K562 (cell line): ENCODE data around the gene EMC6. TPM values are rescaled to one million over a fixed set of nuclear protein-coding genes. Genes with fewer than 3 reads are reported as not detected.
A peak's percentile ranks its signal among the peaks of the same experiment; 100 is the strongest.

Experiments
- CBFB ChIP-seq: sonication (generic); formaldehyde crosslinking; IDR thresholded peaks from 2 replicates; pipeline ENCODE4 v1.4.0; 2020; ENCODE audit warnings: mild to moderate bottlenecking, missing genetic modification reagents
- CEBPG ChIP-seq, 3 experiments: fragments of 200-800 bp in 1 of 3; sonication (Bioruptor generic) in 1 of 3; sonication (generic) in 1 of 3; formaldehyde crosslinking in 1 of 3; IDR thresholded peaks in 2 of 3; conservative IDR thresholded peaks in 1 of 3; 2 replicates each; pipeline versions ENCODE4 v1.6.1 to v1.8.0; 2016 to 2022; ENCODE audit warnings: missing compliant biosample characterization in 2 of 3, missing genetic modification characterization in 2 of 3, mild to moderate bottlenecking in 1 of 3, missing genetic modification reagents in 1 of 3
- CSDE1 ChIP-seq, 2 experiments: fragments of 450-650 bp; IDR thresholded peaks; 2 replicates each; pipeline ENCODE4 v1.6.1; 2016; ENCODE audit warnings: mild to moderate bottlenecking in 1 of 2
- EGR1 ChIP-seq: fragments of 450-650 bp; conservative IDR thresholded peaks from 2 replicates; pipeline ENCODE4 v1.6.1; 2017; ENCODE audit warnings: mild to moderate bottlenecking
- HOXB6 ChIP-seq: fragments of 250-450 bp; sonication (Bioruptor Pico); IDR thresholded peaks from 2 replicates; pipeline ENCODE4 v1.5.1; 2022; ENCODE audit warnings: mild to moderate bottlenecking, borderline replicate concordance
- NCOR1 ChIP-seq: fragments of 450-650 bp; IDR thresholded peaks from 2 replicates; pipeline ENCODE4 v1.6.1; 2016; ENCODE audit warnings: mild to moderate bottlenecking, moderate library complexity
- PCBP2 ChIP-seq: fragments of 200-400 bp; formaldehyde crosslinking; IDR thresholded peaks from 2 replicates; pipeline ENCODE4 v1.6.1; 2018; ENCODE audit warnings: low read length, low read depth, mild to moderate bottlenecking, moderate library complexity; ENCODE audit not compliant: poor library complexity, severe bottlenecking
- RAD21 ChIP-seq, 2 experiments: fragments of 250-450 bp in 1 of 2; fragments of 450-650 bp in 1 of 2; sonication (Bioruptor Pico) in 1 of 2; formaldehyde crosslinking in 1 of 2; IDR thresholded peaks in 1 of 2; conservative IDR thresholded peaks in 1 of 2; 2 replicates each; pipeline versions ENCODE4 v1.4.0 to v1.8.0; 2020 to 2022; ENCODE audit warnings: mild to moderate bottlenecking in 2 of 2, moderate library complexity in 1 of 2
- TOE1 ChIP-seq, 2 experiments: fragments of 450-650 bp in 1 of 2; sonication (generic) in 1 of 2; formaldehyde crosslinking in 1 of 2; IDR thresholded peaks; 2 replicates each; pipeline versions ENCODE4 v1.7.1 to v1.8.0; 2016 to 2022; ENCODE audit warnings: borderline replicate concordance in 2 of 2, mild to moderate bottlenecking in 2 of 2, antibody characterized with exemption in 1 of 2, inconsistent platforms in 1 of 2, low read depth in 1 of 2, missing genetic modification reagents in 1 of 2, moderate library complexity in 1 of 2
- polyA plus RNA-seq, 8 experiments: library from polyadenylated mRNA; depleted of rRNA in 4 of 8; stranded (reverse) in 5 of 8; unstranded in 3 of 8; fragments of >200 nt; fragmentation: Nextera tagmentation in 2 of 8; fragmentation: Illumina TruSeq in 1 of 8; extraction: Ambion mirVana in 2 of 8; extraction: Trizol in 1 of 8; gene quantifications; 2 replicates each; pipeline versions ENCODE4 v1.2.1 to v1.2.3, GENCODE V29; 2011 to 2014; ENCODE audit warnings: inconsistent platforms in 1 of 8, missing spikeins in 1 of 8
- total RNA-seq, 7 experiments: library from RNA; depleted of rRNA in 6 of 7; stranded (reverse); fragments of >200 nt in 6 of 7; fragmentation: Illumina TruSeq in 2 of 7; extraction: Trizol in 2 of 7; gene quantifications; 2 replicates each; pipeline versions ENCODE4 v1.2.1 to v1.2.3, GENCODE V29; 2011 to 2021; ENCODE audit warnings: low replicate concordance in 1 of 7
- TF ChIP-seq, protein P1 (sequence below): fragments of 250-450 bp; sonication (Bioruptor Pico); IDR thresholded peaks from 2 replicates; pipeline ENCODE4 v1.9.0; 2021; ENCODE audit warnings: mild to moderate bottlenecking
- TF ChIP-seq, protein P2 (sequence below): fragments of 250-450 bp; sonication (Bioruptor Pico); IDR thresholded peaks from 2 replicates; pipeline ENCODE4 v1.5.1; 2021; ENCODE audit warnings: mild to moderate bottlenecking
- TF ChIP-seq, protein P3 (sequence below): fragments of 250-450 bp; sonication (Bioruptor Pico); IDR thresholded peaks from 2 replicates; pipeline ENCODE4 v1.9.0; 2021; ENCODE audit warnings: mild to moderate bottlenecking, inconsistent platforms
- TF ChIP-seq, protein P4 (sequence below): fragments of 450-650 bp; IDR thresholded peaks from 2 replicates; pipeline ENCODE4 v1.6.1; 2016

Gene EMC6
- total and polyA plus RNA-seq, 9 of the 15 experiments (the other 6 are each of a cell fraction or from before 2014, with no cell fraction given) = 2.9 to 136 (median 24.9) TPM

DNA sequence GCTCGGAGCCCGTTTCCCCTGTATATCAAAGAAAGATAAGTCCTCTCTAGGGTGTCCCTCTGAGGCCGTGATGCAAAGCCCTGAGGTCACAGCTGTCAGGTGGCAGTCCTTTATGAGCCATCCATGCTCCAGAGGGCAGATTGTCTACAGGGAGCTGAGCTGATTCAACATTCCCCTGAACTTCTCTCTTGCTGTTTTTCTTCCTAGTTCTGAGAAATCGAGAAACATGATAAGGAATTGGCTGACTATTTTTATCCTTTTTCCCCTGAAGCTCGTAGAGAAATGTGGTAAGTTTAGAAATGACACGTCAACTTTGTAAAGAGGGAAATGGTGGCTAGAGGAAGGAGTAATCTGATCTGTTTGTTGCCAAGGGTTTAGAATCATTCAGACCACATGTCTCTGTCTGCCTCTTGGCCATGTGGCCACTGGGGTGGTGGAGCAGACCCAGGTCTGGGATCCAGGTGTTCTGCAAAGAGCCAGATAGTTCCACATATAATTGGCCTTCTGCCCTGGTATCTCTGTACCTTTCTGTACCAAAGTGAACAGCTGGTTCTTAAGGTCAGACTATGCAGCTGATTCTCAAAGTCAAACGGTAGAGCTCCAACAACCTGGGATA is 28.5 kb upstream of the EMC6 start (continued):
- TF ChIP-seq NCOR1 (peak; percentile 55), CSDE1 (IDR thresholded peaks at IDR 0.05) (no peak), CBFB (no peak), RAD21 (CRISPR knock-in tag; conservative IDR thresholded peaks at IDR 0.05 in 1 of 2, IDR thresholded peaks at IDR 0.05 in 1 of 2) (peak in 1 of 2 experiments; percentile 24; a peak in 1 of 4 replicates), TOE1 (IDR thresholded peaks at IDR 0.05; ENCODE audit: borderline replicate concordance) (peak; percentile 59; the same call in 1 of the 2 replicates), TOE1 (CRISPR knock-in tag; IDR thresholded peaks at IDR 0.05; ENCODE audit: borderline replicate concordance, low read depth) (no peak), HOXB6 (no peak), EGR1 (no peak), PCBP2 (no peak), CEBPG (CRISPR knock-in tag; IDR thresholded peaks at IDR 0.05) (peak; percentile 27; the same call in 1 of the 2 replicates), CEBPG (tag; conservative IDR thresholded peaks at IDR 0.05 in 1 of 2, IDR thresholded peaks at IDR 0.05 in 1 of 2) (no peak; a peak in 1 of 4 replicates)
- TF ChIP-seq, protein P1, sequence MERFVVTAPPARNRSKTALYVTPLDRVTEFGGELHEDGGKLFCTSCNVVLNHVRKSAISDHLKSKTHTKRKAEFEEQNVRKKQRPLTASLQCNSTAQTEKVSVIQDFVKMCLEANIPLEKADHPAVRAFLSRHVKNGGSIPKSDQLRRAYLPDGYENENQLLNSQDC (CRISPR knock-in tag) = no peak
- TF ChIP-seq, protein P2, sequence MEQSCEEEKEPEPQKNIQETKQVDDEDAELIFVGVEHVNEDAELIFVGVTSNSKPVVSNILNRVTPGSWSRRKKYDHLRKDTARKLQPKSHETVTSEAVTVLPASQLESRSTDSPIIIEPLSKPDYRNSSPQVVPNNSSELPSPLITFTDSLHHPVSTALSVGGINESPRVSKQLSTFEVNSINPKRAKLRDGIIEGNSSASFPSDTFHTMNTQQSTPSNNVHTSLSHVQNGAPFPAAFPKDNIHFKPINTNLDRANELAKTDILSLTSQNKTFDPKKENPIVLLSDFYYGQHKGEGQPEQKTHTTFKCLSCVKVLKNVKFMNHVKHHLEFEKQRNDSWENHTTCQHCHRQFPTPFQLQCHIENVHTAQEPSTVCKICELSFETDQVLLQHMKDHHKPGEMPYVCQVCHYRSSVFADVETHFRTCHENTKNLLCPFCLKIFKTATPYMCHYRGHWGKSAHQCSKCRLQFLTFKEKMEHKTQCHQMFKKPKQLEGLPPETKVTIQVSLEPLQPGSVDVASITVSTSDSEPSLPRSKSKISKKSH = no peak
- TF ChIP-seq, protein P3, sequence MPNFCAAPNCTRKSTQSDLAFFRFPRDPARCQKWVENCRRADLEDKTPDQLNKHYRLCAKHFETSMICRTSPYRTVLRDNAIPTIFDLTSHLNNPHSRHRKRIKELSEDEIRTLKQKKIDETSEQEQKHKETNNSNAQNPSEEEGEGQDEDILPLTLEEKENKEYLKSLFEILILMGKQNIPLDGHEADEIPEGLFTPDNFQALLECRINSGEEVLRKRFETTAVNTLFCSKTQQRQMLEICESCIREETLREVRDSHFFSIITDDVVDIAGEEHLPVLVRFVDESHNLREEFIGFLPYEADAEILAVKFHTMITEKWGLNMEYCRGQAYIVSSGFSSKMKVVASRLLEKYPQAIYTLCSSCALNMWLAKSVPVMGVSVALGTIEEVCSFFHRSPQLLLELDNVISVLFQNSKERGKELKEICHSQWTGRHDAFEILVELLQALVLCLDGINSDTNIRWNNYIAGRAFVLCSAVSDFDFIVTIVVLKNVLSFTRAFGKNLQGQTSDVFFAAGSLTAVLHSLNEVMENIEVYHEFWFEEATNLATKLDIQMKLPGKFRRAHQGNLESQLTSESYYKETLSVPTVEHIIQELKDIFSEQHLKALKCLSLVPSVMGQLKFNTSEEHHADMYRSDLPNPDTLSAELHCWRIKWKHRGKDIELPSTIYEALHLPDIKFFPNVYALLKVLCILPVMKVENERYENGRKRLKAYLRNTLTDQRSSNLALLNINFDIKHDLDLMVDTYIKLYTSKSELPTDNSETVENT (CRISPR knock-in tag) = no peak
- TF ChIP-seq, protein P4, sequence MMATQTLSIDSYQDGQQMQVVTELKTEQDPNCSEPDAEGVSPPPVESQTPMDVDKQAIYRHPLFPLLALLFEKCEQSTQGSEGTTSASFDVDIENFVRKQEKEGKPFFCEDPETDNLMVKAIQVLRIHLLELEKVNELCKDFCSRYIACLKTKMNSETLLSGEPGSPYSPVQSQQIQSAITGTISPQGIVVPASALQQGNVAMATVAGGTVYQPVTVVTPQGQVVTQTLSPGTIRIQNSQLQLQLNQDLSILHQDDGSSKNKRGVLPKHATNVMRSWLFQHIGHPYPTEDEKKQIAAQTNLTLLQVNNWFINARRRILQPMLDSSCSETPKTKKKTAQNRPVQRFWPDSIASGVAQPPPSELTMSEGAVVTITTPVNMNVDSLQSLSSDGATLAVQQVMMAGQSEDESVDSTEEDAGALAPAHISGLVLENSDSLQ = peak; percentile 77
